IPS DF 4.7 (cell line): ENCODE results near the gene ARGLU1.
"Not testable (repeated sequence)": the region's sequence is repeated elsewhere in the genome, so short reads cannot be mapped to it uniquely, and the experiment has no call there.

Source experiments
- DNase-seq: peaks from one replicate; pipeline ENCODE4 v3.0.0-alpha.2; 2013; ENCODE audit warnings: low spot score; ENCODE audit errors: extremely low read depth

Gene ARGLU1, protein sequence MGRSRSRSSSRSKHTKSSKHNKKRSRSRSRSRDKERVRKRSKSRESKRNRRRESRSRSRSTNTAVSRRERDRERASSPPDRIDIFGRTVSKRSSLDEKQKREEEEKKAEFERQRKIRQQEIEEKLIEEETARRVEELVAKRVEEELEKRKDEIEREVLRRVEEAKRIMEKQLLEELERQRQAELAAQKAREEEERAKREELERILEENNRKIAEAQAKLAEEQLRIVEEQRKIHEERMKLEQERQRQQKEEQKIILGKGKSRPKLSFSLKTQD

DNA sequence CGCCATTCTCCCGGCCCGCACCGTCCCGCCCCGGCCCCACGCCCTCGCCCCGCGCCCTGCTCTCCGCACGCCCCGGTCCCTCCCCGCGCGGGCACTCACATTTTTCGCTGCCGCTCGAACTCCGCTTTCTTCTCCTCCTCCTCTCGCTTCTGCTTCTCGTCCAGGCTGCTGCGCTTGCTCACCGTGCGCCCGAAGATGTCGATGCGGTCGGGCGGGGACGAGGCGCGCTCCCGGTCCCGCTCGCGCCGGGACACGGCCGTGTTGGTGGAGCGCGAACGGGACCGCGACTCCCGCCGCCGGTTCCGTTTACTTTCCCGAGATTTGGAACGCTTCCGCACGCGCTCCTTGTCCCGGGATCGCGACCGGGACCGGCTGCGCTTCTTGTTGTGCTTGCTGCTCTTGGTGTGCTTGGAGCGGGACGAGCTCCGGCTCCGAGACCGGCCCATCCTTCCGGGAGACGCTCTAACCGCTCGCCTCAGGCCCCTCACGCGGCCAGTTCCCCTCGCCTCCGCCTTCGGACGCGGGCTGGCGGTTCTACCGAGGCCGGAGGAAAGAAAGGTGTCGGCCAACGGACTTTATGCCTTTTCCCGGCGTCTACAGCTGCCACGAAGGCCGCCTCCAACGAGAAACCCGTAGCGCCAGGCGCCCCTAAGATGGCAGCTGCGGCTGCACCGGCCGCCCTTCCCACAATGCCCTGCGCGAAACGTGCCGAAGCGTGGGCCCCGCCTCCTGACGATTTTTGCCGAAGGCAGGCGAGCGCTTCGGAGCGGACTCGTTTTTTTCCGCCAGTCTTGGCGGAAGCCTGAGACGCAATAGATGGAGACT lies at the start of gene ARGLU1:
Gene ARGLU1 (minus strand): TSS at position 664 of the 825 bp plus-strand sequence. CDS start 218 bp downstream, at position 446.
- peak; percentile 64 for DNase-seq

DNA sequence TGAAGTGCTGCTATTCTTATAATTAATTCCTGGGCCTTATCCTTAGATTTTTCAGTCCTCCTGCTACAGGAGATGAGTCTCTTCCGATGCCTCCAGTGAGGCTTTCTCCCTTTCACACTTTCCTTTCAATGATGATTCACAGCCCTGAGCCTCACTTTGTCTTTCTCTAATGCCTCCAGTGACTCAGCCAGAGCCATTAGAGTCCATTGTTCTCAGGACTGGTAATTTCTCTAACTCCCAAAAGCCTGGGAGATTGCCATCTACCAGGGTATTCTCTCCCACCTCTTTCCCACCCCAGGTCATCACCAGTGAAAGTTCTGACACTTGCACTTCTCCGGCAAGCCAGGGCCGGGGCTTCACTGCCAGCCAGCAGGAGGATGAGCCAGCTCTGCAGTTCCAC lies 49.6 kb upstream of the ARGLU1 start:
- DNase-seq, result peak; percentile 28

DNA sequence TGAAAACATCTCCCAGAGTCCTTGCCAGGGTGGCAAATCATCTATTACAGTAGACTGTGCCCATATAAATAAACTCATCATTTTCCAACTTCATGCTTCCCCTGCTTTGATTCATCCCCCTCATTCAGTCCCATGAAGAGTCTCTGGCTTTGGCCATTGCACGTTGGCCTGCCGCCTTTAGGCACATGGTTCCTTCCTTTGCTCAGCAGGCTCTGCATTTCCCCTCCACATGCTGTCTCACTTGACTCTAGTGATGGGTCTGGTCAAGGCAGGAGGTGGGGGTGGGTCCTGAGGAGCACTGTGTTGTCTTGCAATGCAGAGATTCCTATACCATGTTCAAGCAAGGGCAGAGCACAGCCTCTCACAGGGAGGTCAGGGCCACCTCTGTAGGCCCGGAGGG lies 48.8 kb upstream of the ARGLU1 start:
- DNase-seq, result no peak

DNA sequence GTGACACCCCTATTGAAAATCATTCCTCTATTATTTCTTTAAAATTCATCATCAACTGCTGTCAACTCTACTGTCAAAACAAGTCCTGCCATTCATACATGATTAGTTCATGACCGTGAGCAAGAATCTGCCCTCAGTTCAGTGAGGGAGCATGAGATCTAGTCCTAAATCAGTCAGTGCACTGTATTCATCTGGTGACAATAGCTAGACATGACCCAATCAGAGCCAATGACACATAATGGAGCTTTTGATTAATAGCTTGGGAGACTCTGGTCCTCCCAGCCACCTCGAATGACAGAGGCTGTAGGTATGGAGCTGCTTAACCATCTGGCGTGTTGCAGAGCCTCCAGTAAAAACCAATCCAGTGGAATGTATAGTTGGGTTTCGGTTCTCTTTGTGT lies 46.9 kb upstream of the ARGLU1 start:
- DNase-seq, result no peak

DNA sequence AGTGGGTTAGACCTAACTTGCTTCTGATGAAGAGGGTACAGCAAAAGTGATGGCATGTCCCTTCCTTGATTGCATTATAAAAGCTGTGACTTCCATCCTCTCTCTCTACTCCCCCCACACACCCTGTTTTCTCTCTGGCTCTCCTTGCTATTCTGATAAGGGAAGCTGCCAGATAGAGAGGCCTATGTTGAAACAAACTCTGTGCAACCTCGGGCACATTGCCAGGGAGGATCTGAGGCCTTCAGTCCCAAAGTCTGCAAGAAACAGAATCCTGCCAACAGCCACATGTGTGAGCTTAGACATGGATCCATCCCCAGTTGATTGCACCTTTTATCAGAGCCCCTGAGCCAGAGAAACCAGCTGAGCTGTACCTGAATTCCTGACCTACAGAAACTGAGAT lies 44.8 kb upstream of the ARGLU1 start:
- DNase-seq, result no peak

DNA sequence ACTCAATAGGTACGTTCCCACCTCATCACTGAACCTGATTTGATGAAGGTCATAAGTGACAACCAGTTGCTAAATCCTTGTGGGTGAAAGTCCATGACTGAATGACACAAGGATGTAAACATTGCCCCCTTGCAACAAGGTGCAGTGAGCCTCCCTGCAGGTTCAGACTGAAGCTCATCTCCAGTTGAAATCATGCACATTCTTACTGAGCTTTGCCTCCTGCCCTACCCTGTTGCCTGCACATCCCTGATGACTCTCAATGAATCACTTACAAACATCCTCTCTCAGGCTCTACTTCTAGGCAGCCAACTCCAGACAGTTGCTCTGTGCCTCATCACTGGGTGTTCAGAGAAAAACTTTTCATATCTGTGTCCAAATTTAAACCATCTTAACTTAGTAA lies 42.5 kb upstream of the ARGLU1 start:
- no peak for DNase-seq

DNA sequence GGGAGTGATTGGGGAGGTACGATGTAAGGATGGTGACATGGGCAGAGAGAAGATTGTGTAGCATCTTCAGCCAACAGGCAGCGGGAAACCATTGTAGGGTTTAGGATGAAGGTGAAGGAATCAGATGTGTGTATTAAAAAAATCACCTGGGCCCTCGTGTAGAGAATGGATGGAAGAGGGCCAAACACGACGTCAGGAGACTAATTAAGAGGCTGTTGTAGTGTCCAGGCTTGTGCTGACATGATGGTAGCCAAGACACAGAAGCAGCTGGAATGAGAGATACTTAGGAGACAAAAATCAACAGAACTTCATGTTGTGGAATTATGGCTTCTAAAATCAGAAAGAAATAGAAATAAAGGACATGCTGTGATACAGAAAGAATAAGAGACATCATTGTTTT lies 41.2 kb upstream of the ARGLU1 start:
- DNase-seq, result no peak

DNA sequence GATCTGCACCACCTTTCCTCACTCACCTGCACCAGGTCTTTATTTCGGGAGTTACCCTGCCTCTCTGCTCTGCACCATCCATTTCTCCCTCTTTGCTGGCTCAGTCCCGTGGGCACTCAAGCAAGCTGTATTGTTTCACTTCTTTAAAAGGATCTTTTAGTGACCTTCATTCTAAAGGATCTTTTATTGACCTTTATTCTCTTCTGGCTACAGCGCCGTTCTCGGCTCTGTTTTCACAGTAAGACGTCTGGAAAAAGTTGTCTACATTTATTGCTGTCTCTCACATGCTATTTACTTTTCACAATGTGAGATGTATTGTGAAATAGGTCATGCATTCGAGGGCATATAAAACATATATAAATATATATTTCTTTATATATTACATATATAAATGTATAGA lies 35.6 kb upstream of the ARGLU1 start:
- DNase-seq, result no peak

DNA sequence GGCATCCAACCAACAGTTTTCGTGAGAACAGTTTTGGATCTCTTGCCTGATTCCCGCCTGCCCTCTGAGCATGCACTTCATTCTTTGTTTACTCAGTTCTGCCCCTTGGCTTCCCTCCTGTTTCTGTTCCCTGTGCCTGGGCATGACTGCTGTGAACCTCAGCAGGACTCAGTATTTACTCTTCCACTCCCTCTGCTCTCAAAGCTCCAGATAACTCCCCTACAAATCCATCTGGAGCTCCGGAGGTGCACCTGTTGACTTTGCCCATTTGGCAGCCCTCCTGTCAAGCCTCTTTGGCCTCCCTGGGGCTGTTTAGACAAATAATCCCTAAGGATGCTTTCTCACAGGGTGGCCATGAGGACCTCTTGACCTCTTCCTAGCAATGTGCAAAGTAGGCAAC lies 34.2 kb upstream of the ARGLU1 start:
- DNase-seq, result no peak

DNA sequence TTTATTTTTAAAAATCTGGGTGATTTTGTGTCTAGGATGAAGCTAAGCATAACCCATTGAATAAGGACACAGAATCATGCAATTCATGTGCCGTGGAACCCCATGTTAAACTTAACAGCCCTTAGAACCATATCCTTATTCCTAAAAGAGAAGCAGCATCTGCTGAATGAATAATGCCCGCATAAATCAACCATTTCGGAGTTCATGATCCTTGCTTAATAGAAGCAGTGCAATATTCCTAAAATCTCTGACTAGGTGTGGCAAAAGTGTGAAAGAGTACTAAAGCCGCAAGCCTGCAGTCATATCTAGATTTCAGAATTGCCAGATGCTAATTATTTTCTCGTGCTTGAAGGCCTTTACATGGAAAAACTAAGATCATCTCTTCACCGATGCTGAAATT lies 33.6 kb upstream of the ARGLU1 start:
- DNase-seq, result no peak

DNA sequence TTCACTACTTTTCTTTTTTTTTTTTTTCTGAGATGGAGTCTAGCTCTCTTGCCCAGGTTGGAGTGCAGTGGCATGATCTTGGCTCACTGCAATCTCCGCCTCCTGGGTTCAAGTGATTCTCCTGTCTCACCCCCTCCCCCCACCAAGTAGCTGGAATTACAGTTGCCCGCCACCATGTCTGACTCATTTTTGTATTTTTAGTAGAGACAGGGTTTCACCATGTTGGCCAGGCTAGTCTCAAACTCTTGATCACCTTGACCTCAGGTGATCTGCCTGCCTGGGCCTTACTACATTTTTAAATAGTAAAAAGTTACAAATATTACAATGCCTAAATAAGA lies 32.8 kb upstream of the ARGLU1 start:
- not testable (repeated sequence) for DNase-seq

DNA sequence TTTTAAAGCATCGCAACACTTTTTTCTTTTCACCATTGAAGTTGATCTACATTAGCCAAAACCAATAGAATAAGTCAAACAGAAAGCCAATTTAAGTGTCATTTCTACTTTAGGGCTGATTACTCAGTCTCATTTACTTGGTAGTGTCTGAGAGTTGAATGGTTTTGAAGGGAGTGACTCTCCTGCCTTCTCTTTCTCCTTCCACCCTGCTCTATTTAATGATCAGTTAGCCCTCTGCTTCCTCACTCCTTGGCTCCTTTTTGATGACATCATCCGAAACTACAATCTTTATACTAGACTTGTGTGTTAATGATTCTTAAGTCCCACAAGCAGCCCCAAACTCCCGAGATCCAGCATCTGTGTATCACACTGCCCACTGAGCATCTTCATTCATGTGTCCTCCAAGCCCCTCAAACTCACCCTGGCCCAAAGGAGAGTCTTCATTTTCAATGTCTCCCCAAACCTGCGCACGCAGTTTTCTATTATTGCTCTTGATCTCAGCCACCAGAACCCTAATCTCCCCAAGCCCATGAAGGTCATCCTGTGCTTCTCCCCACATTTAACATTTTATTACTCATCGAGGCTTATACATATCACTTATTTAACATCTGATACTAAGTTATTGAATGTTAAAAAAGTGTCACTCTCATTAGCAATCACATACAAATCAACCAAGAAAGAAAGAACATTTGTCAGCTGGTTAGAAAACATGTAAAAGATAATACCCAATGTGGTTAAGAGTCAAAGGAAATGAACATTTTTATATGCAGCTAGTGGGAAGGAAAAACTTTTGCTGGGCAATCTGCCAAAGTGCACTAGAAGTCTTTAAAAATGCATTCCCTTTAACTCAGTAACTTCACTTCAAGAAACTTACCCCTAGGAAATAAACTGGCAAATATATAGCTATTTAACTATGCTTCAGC lies 32.2 kb upstream of the ARGLU1 start:
- DNase-seq, result no peak

DNA sequence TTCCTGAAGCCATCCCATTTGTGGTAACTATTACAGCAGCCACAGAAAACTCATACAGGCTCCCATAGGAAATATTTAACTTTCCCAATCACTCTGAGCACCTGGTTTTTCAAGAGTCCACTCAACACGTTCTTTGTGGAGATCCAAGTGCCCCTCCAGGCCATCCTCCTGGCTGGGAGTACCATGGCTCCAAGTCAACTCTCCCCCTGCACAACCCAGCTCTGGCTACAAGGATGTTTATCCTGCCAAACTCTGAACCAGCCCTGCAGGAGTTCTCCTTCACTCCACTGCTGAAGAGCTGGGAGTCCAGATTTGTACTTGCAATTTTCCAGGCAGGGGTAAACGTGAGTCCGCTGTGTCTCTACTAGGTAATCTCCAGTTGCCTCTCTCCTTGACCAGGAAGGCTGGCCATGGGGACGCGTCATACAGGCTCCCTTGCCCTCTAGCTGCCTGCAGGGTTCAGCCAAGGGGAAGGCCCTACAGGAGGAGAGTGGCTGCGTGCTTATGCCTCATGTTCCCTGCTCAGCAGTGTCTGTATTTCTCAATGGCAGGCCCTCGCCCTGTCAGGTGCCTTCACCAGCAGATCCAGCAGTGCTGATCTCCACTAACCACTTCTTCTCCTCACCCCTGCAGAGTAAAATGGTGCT lies 29.9 kb upstream of the ARGLU1 start:
- no peak for DNase-seq

DNA sequence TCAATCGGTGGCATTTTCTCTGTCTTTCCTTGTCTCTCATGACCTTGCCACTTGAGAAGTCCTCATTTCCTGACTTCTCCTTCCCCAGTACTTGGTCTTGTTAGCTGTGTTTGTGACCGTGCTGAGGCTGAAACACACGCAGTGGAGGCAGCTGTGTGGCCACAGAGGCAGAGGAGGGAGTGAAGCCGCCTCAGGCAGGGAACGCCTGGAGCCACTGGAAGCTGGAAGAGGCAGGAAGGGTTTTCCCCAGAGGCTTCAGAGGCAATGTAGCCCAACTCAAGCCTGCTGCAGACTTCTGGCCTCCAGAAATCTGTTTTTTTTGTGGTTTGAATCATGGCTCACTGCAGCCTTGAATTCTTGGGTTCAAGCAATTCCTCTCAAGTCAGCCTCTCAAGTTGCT lies 29.2 kb upstream of the ARGLU1 start:
- no peak for DNase-seq

DNA sequence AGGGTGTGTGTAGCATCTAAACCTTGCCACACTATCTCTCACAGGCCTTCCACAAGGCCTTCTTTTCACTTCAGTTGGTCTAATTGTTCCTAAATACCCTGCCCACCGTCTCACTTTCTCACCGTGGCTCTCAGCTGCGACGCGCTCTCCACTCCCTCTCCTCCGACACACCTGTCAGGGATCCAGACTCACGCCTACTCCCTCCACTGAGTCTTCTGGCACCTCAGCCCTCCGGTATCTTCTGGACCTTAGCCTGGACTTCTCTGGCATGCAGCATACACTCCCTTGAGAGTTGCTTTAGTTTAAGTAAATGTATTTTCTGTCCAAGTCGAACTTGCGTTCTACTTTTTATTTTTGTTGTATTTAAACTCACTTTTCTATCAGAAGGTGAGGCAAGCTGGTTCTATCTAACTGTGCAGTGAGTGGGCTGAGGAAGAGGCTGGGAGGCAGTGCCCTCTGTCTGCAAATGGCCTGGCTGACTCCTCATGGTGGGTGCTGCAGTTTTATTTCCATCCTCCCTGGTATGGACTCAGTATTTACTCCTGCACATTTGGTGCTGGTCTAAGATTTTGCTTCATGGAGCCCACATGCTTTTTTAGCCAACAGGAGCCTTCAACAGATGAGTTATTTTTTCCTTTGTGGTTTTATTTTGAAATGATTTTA lies 28.5 kb upstream of the ARGLU1 start:
- DNase-seq, result no peak

DNA sequence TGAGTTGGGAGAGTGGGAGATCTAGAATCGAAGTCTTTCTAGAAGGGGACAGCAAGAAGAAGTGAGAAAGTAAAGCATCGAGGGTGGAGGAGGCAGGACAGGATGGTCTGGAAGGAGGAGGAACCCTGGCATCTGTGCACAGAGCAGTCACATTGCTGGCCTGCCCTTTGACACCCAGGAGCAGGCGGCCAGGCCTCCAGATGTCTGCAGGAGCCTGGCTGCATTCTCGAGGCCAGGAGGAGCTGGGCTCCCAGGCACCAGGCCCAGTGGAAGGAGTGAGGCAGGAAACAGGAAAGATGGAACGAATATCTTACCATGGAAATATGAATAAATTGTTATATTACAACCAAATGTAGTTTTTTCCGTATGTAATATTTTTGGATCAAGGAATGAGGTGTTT lies 27.7 kb upstream of the ARGLU1 start:
- DNase-seq, result no peak

DNA sequence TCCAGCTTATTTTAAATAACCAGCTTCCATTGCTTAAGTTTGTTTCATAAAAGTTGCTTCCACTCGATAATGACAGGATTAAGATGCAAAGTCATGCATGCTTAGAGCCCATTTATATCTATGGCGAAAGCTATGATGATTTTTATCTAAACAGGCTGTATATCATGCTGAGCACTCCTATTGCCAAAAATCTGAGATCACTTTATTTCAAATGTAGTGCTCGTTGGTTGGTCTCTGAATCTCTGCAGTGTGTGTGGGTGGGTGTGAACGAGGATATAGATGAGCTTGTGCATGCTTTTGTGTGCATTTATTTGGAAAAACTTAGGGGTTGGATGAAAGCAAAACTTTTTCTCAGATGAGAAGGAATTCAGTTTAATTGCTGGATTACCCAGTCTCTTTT lies 27.0 kb upstream of the ARGLU1 start:
- no peak for DNase-seq

DNA sequence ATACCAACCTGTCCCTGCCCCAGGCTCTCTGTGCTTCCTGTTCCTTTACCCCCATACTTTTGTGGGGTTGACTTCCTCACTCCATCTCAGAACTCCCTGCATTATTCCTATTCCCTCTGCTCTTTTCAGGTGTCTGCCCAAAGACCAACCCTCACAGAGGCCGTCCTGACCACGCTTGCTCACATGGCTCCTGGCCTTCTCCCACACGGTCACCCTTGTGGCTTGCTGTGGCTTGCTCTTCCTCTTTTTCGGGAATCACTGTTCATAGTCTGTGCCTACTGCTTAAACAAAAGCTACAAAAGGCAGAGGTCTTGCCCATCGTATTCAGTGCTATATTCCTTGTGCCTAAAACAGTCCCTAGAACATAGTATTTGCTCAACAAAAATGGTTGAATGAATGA lies 25.2 kb upstream of the ARGLU1 start:
- DNase-seq, result no peak

DNA sequence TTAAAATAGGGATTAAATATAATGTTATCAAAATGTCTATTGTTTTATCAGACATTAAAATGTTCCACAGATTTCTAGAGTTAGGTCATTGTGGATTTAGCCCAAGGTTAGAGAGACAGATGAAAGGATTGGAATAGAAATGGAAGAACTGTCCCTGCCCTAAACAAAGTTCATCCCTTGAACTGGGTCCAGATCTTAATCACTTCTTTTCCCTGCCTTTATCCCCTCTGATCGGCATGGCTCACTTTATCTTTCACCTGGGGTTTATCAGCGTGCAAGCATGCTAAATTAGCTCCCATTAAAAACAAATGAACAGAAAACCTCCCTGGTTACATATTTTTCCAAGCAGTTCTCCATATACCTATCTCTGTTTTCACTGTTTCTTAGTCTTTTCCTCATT lies 23.4 kb upstream of the ARGLU1 start:
- DNase-seq, result no peak

DNA sequence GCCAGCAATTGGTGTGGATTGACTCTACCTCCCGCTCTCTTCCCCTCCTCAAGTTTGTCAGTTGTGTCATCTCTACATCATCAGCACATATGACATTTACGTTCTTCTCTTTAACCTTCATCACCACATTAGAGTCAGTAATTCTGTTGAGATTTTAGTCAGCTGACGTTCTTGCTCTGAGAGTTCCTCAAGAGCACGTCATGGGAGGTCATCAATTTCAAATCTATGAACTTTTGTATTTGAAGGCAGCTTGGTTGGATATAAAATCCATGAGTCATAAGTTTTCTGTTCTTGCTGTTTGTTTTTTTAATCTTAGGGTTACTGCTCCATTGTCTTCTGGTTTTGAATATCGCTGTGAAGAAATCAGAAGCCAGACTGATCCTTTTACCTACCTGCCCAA lies 21.8 kb upstream of the ARGLU1 start:
- DNase-seq, result no peak

DNA sequence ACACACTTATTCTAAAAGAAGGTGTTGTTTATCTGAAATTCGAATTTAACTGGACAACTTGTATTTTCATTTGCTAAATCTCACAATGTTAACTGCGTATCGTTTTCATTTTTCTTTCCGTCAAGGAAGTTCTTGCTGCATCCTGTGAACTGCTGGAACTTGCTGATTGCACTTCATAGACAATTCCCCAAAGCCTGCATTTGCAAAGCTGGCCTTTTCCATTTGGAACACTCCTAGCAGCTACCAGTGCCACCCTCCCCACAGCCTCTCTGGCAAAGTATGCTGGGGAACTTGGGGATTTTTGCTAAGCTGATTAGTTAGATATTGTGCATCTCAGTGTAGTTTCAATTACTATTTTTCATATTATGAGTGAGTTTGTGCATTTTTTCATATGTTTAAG lies 20.4 kb upstream of the ARGLU1 start:
- no peak for DNase-seq
